ENCODE results near the gene PI4K2B.
A peak's percentile ranks its signal among the peaks of the same experiment; 100 is the strongest.
"Not testable (repeated sequence)": the region's sequence is repeated elsewhere in the genome, so short reads cannot be mapped to it uniquely, and the experiment has no call there.

Gene PI4K2B

DNA sequence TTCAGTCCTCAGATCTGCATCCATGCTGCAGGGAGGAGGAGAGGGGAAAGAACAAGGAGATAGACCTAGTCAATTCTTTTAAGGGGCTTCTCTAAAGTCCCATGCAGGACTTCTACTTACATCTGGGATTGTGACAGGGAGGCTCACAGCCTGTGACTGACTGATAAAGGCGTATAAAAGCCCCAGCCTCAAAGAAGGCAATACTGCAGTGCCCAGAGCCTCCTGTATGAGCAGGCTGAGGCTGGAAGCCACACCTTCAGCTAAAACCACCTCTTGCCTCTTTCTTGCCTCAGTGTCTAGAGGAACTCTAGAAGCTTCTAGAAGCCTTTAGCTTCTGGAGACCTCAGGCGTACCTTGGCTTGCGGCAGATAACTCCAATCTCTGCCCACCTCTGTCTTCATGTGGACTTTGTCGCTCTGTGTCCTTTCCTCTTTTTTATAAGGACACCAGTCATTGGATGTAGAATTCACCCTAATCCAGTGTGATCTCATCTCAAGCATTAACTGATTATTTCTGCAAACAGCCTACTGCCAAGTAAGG lies 72.8 kb downstream of the PI4K2B start:
- no peak for DNase-seq (ENCODE audit: low spot score)

DNA sequence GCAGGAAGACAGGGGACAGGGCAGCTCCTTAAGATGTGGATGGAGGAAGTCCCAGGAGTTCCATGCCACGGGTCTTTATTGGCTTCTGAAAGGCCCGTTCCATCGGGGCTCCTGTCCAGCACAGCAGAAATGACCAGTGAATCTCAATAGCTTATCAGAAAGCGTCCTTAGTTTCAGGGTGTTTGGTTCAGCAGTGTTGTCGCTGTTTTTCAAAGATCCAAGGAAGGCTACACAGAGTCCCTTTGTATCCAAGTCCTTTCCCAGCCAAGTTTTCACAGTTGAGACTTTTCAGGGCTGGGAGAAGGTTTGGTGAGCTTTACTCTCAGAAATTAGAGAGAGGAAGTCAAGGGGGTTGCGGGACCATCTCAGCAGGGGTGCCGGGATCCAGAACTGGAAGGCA lies 73.8 kb downstream of the PI4K2B start:
- DNase-seq (ENCODE audit: low spot score): no peak

DNA sequence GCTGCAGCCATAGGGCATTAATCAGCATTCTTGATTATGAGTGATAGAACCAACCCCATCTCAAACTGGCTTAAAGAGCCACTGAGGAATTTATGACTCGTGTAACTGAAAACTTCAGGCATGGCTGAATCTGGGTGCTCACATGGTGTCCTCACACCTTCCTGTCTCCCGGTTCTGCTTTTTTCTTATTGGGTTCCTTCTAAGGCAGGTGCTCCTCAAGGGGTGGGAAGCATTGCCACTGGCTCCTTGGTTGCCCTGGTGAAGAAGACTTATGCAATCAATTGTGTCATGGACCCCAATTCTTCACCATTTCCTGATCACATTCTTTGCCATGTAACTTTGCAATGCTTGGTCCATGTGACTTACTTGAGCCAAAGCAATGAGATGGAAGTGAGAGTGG lies 74.5 kb downstream of the PI4K2B start:
- DNase-seq (ENCODE audit: low spot score): no peak

DNA sequence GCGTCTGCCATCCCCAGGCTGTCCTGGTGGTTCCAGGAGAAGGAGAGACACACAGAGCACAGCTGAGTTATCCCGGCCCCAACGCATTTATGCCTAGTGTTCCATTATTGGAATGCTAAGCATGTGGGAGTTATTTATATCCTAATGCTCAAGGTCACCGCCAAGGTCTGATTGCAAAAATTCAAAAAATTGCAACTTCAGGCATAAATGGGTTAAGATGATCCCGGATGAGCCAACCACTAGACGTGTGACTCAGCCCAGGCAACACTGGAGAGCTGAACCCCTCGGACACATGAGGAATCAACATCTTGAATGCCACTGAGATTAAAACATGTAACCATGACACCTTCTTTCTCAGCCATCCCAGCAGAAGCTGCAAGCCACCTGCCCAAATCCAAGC lies 74.9 kb downstream of the PI4K2B start:
- no peak for DNase-seq (ENCODE audit: low spot score)

DNA sequence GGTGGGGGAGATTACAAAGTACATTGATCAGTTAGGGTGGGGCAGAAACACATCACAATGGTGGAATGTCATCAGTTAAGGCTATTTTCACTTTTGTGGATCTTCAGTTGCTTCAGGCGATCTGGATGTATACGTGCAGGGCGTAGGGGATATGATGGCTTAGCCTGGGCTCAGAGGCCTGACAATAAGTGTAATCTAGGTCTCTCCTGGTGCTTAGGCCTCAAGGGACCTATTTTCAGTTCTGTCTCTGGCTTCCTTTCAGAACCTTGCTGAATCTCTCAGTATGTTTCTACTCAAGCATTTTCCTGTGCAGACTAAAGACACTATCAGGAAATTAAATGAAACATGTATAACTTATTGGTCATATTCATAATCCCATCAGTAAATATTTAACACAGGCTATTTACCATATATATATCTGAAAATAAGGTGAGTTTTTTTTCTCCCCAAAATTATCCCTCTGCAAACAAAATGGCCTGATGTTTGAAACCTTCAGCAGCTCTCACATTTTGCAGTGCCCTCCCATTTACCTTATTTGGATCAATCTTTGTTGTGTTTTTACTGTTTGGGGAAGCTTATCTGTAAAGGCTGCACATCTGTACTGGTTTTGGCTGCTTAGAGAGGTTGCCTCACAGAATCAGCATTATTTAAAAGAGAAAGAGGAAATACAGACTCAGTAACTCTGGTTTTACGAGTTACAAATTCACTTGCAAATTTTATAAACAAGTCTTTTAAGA lies 76.4 kb downstream of the PI4K2B start:
- DNase-seq (ENCODE audit: low spot score): no peak

DNA sequence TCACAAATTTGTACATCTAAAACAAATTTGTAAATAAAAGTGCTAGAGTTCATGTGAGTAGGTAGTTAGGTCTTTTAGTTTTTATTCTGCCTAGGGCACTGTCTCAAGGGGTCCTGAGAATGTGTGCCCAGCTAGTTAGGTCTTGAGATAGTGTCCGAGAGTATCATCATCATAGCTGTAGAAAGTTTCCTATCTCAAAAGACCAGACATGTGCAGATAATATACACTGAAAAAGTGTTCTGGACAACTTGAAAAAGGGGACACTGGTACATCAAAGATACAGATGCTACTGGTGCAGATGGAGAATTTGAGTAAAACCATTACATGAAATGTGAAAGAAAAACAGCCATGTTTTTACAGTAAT lies 77.0 kb downstream of the PI4K2B start:
- DNase-seq (ENCODE audit: low spot score): no peak

DNA sequence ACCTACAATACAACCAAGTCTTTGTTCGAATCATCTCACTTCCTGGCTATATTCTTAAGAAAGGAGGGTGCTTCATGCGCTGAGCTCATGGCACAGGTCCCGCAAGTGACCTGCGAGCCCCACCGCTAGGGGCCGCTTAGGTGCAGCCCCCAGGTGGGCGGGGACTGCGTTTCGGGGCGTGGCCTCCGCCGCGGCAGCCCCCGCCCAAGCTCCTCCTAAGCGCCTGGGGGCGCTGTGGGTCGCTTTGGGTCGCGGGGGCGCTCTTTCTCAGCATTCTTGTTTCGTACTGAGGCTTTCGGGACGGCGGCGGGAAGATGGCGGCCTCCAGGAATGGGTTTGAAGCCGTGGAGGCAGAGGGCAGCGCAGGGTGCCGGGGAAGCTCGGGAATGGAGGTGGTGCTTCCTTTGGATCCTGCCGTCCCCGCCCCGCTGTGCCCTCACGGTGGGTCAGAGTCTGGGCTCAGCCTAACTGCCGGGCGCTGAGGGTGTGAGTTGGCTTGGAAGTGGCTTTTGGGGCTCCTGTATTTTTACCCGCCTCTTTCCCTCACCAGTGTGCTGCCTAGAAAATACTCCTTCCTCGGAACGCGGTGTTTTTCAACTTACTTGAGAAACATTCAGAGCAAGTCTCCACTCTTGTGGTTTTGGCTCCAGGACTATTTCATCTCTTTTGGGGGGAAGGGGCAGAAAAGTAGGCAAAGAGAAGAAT lies 78.8 kb downstream of the PI4K2B start, which contains the start of gene ZCCHC4:
TSS of gene ZCCHC4 (plus strand) at position 279 of the 705 bp plus-strand sequence. CDS start at position 315, 36 bp downstream.
- peak; percentile 89 for DNase-seq (ENCODE audit: low spot score)

DNA sequence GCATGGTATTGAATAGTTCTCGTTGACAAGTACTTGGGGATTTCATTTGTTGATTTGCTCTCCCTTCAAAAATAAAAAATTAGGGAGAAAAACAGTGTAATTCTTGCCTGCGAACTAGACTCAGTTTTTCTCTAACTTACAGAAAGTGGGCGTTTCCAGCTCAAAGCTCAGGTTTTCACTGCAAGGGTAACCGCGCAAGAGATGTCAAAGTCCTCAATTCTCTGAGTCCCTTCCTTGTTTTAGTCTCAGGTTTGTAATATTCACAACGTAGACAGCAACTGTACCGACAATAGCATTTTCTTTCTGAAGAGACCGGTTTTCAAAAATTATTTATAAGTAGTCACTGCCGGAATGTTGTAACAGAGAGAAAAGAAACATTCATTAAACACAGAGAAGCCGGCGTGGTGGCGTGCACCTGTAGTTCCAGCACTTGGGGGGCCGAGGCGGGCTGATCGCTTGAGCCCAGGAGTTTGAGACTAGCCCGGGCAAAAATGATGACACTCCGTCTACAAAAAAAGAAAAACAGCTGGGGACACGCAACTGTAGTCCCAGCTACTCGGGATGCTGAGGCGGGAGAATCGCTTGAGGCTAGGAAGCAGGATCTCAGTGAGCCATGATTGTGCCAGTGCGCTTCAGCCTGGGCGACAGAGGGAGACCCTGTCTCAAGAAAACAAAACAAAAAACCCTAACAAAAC lies 79.5 kb downstream of the PI4K2B start:
- no peak for DNase-seq (ENCODE audit: low spot score)

DNA sequence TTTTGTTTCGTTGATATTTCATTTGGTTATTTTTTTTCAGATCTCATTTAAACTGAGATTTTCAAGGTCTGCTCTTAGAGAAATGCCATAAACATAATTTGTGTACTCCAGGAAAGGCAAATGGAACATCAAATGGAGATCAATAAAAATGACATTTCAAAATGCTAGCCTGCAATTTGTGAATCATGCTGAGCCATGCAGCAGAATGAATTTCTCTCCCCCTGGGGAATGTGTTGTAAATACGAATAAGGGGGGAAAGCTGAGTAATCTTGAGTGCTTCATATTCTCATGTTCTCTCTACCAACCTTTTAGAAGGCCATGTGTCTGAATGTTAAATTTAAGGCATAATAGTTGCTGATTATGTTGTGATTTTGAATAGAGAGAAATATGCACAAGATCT lies 86.5 kb downstream of the PI4K2B start:
- DNase-seq (ENCODE audit: low spot score): no peak

DNA sequence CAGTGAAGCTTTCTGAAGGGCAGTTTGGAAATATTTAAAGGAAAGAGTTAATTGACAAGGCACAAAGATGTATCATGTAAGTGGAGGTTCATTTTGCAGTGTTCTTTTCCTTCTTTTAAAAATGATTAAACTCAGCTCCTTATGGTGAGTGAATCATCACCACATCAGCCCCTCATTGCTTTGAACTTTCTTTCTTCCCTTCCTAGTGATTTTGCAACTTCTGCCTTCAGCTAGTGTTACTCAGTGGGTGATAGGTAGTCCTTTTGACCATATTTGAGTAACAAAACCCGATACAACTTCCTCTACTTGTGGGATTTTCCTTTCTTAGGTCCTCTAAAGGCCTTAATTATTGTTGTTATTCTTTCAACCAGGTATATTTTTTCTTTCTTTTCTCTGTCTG lies 86.9 kb downstream of the PI4K2B start:
- DNase-seq (ENCODE audit: low spot score): no peak

DNA sequence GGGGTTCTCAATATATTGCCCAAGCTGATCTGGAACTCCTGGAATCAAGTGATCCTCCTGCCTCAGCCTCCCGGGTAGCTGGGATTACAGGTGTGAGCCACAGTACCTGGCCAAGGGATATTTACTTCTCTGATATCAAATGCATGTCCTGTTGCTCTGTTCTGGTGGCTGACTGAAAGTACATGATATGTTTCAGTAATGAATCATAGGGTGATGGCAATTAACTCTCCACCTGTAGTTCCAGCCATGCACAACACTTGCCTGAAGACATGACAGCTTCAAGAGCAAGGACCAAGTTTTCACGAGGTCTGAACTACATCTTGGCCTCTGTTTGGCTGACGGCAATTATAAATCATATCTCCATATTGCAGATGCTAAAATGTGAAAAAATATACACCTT lies 87.9 kb downstream of the PI4K2B start:
- no peak for DNase-seq (ENCODE audit: low spot score)

DNA sequence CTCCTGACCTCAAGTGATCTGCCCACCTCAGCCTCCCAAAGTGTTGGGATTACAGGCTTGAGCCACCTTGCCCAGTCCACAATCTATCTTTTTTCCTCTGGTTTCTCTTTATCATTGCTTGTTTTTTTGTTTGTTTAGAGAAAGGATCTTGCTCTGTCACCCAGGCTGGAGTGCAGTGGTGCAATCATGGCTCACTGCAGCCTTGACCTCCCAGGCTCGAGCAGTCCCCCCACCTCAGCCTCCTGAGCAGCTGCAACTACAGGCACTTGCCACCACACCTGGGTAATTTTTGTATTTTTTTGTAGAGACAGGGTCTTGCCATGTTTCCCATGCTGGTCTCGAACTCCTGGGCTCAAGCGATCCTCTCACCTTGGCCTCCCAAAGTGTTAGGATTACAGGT lies 94.6 kb downstream of the PI4K2B start:
- DNase-seq (ENCODE audit: low spot score): not testable (repeated sequence)
